H1 (cell line): ENCODE measurements around the gene ZNF536. TPM values are rescaled to one million over a fixed set of nuclear protein-coding genes. Genes with fewer than 3 reads are reported as not detected.

Experiments
- CTCF ChIA-PET: fragments of 300-600 bp; sonication (Branson Sonifier 250); formaldehyde crosslinking; loops from one replicate; lab custom pipeline; 2021; ENCODE audit not compliant: partially characterized antibody; lab: Charles Lee
- POLR2A ChIA-PET: fragments of 300-600 bp; sonication (Branson Sonifier 250); formaldehyde crosslinking; loops from one replicate; lab custom pipeline; 2021; ENCODE audit warnings: inconsistent platforms; ENCODE audit not compliant: partially characterized antibody; lab: Charles Lee
- DNase-seq, 2 experiments: peaks; one replicate each; pipeline versions ENCODE4 v3.0.0 to v3.0.0-alpha.2; 2010 to 2022; ENCODE audit warnings: low spot score in 2 of 2, low read depth in 1 of 2, mixed read lengths in 1 of 2
- FAIRE-seq: peaks from 2 replicates; lab custom pipeline; 2011; peaks lifted over from hg19 to GRCh38; lab: Jason Lieb, UNC
- H2AFZ ChIP-seq: 2 replicates; pipeline ENCODE4 v1.8.1; 2012; ENCODE audit warnings: low read length, inconsistent platforms
- H2AK5ac ChIP-seq: 2 replicates; pipeline ENCODE4 v1.6.1; 2013; ENCODE audit warnings: low read depth, low read length
- H2BK120ac ChIP-seq: replicated peaks from 2 replicates; pipeline ENCODE3; 2013; ENCODE audit warnings: low read depth, low read length, inconsistent platforms
- H2BK12ac ChIP-seq: 2 replicates; pipeline ENCODE4 v1.6.1; 2013; ENCODE audit warnings: low read depth, low read length
- H2BK15ac ChIP-seq: 2 replicates; pipeline ENCODE4 v1.6.1; 2013; ENCODE audit warnings: low read length
- H2BK20ac ChIP-seq: 2 replicates; pipeline ENCODE4 v1.6.1; 2013; ENCODE audit warnings: low read length
- H2BK5ac ChIP-seq: 2 replicates; pipeline ENCODE4 v1.6.1; 2013; ENCODE audit warnings: low read depth, low read length
- H3K14ac ChIP-seq: 2 replicates; pipeline ENCODE4 v1.6.1; 2013; ENCODE audit warnings: inconsistent platforms; ENCODE audit not compliant: insufficient read length
- H3K18ac ChIP-seq: 2 replicates; pipeline ENCODE4 v1.6.1; 2013; ENCODE audit warnings: low read length; ENCODE audit errors: extremely low read depth
- H3K23ac ChIP-seq: 2 replicates; pipeline ENCODE4 v1.6.1; 2013; ENCODE audit warnings: inconsistent platforms; ENCODE audit not compliant: insufficient read length
- H3K23me2 ChIP-seq: 2 replicates; pipeline ENCODE4 v1.6.1; 2013; ENCODE audit warnings: low read depth, low read length
- H3K27ac ChIP-seq: 2 replicates; pipeline ENCODE4 v1.6.1; 2011; ENCODE audit warnings: low read depth, low read length, inconsistent platforms
- H3K27me3 ChIP-seq, 4 experiments: replicated peaks in 1 of 4; 1 replicate in 1 of 4; 2 replicates in 3 of 4; pipeline versions ENCODE4 v1.6.1 to v1.8.1; 2011 to 2013; ENCODE audit warnings: low read length in 3 of 4, mild to moderate bottlenecking in 3 of 4, inconsistent platforms in 2 of 4, mixed read lengths in 2 of 4, moderate library complexity in 1 of 4; ENCODE audit not compliant: control insufficient read depth in 3 of 4, insufficient read depth in 3 of 4; ENCODE audit errors: extremely low read depth in 1 of 4
- H3K36me3 ChIP-seq, 4 experiments: 2 replicates each; pipeline versions ENCODE4 v1.6.1 to v1.8.1; 2011 to 2013; ENCODE audit warnings: mild to moderate bottlenecking in 4 of 4, low read length in 3 of 4, moderate library complexity in 2 of 4, control low read depth in 1 of 4, inconsistent platforms in 1 of 4; ENCODE audit not compliant: insufficient read depth in 4 of 4, control insufficient read depth in 2 of 4
- H3K4ac ChIP-seq: replicated peaks from 2 replicates; pipeline ENCODE3; 2013; ENCODE audit warnings: low read length, low read depth, mixed read lengths, inconsistent platforms; ENCODE audit not compliant: insufficient read length
- H3K4me1 ChIP-seq, 4 experiments: replicated peaks in 1 of 4; 1 replicate in 1 of 4; 2 replicates in 3 of 4; pipeline versions ENCODE4 v1.6.1 to v1.8.1; 2011 to 2013; ENCODE audit warnings: low read length in 3 of 4, inconsistent platforms in 2 of 4, mixed read lengths in 1 of 4; ENCODE audit not compliant: insufficient read depth in 4 of 4, control insufficient read depth in 3 of 4
- H3K4me2 ChIP-seq, 2 experiments: 2 replicates each; pipeline versions ENCODE4 v1.6.1 to v1.8.1; 2011 to 2013; ENCODE audit warnings: low read depth in 2 of 2, low read length in 2 of 2, control low read depth in 1 of 2, inconsistent platforms in 1 of 2, mild to moderate bottlenecking in 1 of 2; ENCODE audit not compliant: insufficient read depth in 1 of 2
- H3K4me3 ChIP-seq, 4 experiments: fragments of 200-600, 300-600 bp in 1 of 4; sonication (generic), shearing (Covaris generic), sonication (Bioruptor Twin) in 1 of 4; 2 replicates each; pipeline versions ENCODE4 v1.5.1 to v1.8.1; 2011 to 2016; ENCODE audit warnings: low read length in 4 of 4, low read depth in 3 of 4, control low read depth in 2 of 4, inconsistent platforms in 2 of 4, mild to moderate bottlenecking in 2 of 4, mixed read lengths in 1 of 4, moderate library complexity in 1 of 4; ENCODE audit not compliant: insufficient read depth in 2 of 4; ENCODE audit errors: extremely low read depth in 1 of 4
- H3K56ac ChIP-seq: replicated peaks from 2 replicates; pipeline ENCODE3; 2013; ENCODE audit warnings: low read depth, mild to moderate bottlenecking, mixed read lengths, low read length, inconsistent platforms; ENCODE audit not compliant: insufficient read length
- H3K79me1 ChIP-seq: 2 replicates; pipeline ENCODE4 v1.6.1; 2013; ENCODE audit warnings: low read depth, low read length, control low read depth
- H3K79me2 ChIP-seq, 2 experiments: 2 replicates each; pipeline versions ENCODE4 v1.6.1 to v1.8.1; 2012 to 2013; ENCODE audit warnings: low read length in 2 of 2, mild to moderate bottlenecking in 2 of 2, inconsistent platforms in 1 of 2; ENCODE audit not compliant: insufficient read depth in 2 of 2, control insufficient read depth in 1 of 2
- H3K9ac ChIP-seq, 4 experiments: replicated peaks in 1 of 4; 1 replicate in 1 of 4; 2 replicates in 3 of 4; pipeline versions ENCODE4 v1.6.1 to v1.8.1; 2011 to 2013; ENCODE audit warnings: low read depth in 3 of 4, low read length in 3 of 4, control low read depth in 2 of 4, mild to moderate bottlenecking in 2 of 4, moderate library complexity in 2 of 4, inconsistent platforms in 1 of 4; ENCODE audit errors: extremely low read depth in 1 of 4
- H3K9me3 ChIP-seq, 2 experiments: 2 replicates each; pipeline versions ENCODE4 v1.6.1 to v1.8.1; 2012 to 2013; ENCODE audit warnings: mild to moderate bottlenecking in 2 of 2, moderate library complexity in 2 of 2, control low read depth in 1 of 2, inconsistent platforms in 1 of 2, low read depth in 1 of 2, low read length in 1 of 2, mixed read lengths in 1 of 2; ENCODE audit not compliant: insufficient read depth in 2 of 2
- H4K20me1 ChIP-seq, 2 experiments: replicated peaks in 1 of 2; 2 replicates each; pipeline versions ENCODE3 to v1.8.1; 2011 to 2013; ENCODE audit warnings: inconsistent platforms in 2 of 2, low read length in 2 of 2, mild to moderate bottlenecking in 1 of 2; ENCODE audit not compliant: insufficient read depth in 2 of 2, control insufficient read depth in 1 of 2
- H4K5ac ChIP-seq: 2 replicates; pipeline ENCODE4 v1.6.1; 2013; ENCODE audit warnings: low read length, low read depth, mixed read lengths, inconsistent platforms; ENCODE audit not compliant: insufficient read length
- H4K8ac ChIP-seq: 2 replicates; pipeline ENCODE4 v1.8.0; 2013; ENCODE audit warnings: mild to moderate bottlenecking, moderate library complexity, low read length, inconsistent platforms; ENCODE audit not compliant: insufficient read depth; ENCODE audit errors: extremely low read depth
- H4K91ac ChIP-seq: replicated peaks from 2 replicates; pipeline ENCODE3; 2013; ENCODE audit warnings: low read length, mixed read lengths, inconsistent platforms; ENCODE audit not compliant: insufficient read length
- ASH2L ChIP-seq: fragments of 200-600, 300-600 bp; sonication (generic); IDR thresholded peaks from one replicate; pipeline ENCODE4 v1.7.1; 2017; ENCODE audit warnings: low read length
- EZH2 ChIP-seq: fragments of 200-600 bp; sonication (generic); IDR thresholded peaks from 2 replicates; pipeline ENCODE4 v1.7.1; 2012; ENCODE audit warnings: low read depth, mild to moderate bottlenecking, moderate library complexity, low read length, inconsistent platforms; ENCODE audit not compliant: severe bottlenecking
- KDM5A ChIP-seq: fragments of 200-600 bp; IDR thresholded peaks from 2 replicates; pipeline ENCODE4 v1.7.1; 2012; ENCODE audit warnings: mild to moderate bottlenecking, low read length, inconsistent platforms, mixed read lengths
- POLR2AphosphoS5 ChIP-seq: IDR thresholded peaks from 2 replicates; pipeline ENCODE4 v1.6.1; 2011; ENCODE audit warnings: low read depth, low read length
- POU5F1 ChIP-seq: IDR thresholded peaks from 2 replicates; pipeline ENCODE4 v1.6.1; 2011; ENCODE audit warnings: low read depth, mild to moderate bottlenecking, low read length, moderate library complexity
- RAD21 ChIP-seq, 2 experiments: IDR thresholded peaks in 1 of 2; conservative IDR thresholded peaks in 1 of 2; 2 replicates each; pipeline ENCODE4 v1.6.1; 2011; ENCODE audit warnings: low read depth in 2 of 2, low read length in 2 of 2, improper control_type of control experiment in 1 of 2, inconsistent platforms in 1 of 2, mild to moderate bottlenecking in 1 of 2, moderate library complexity in 1 of 2
- RNF2 ChIP-seq: fragments of 200-900, 300-1000 bp; sonication (generic); IDR thresholded peaks from 2 replicates; pipeline ENCODE4 v1.7.1; 2016; ENCODE audit warnings: borderline replicate concordance, low read depth, mild to moderate bottlenecking, antibody characterized with exemption, low read length; ENCODE audit not compliant: poor library complexity, severe bottlenecking; ENCODE audit errors: missing control alignments
- SAP30 ChIP-seq: fragments of 300-600 bp; sonication (generic); IDR thresholded peaks from 2 replicates; pipeline ENCODE4 v1.7.1; 2012; ENCODE audit warnings: low read length, moderate library complexity, mild to moderate bottlenecking, inconsistent platforms; ENCODE audit not compliant: insufficient read depth, insufficient replicate concordance
- SIX5 ChIP-seq: IDR thresholded peaks from 2 replicates; pipeline ENCODE4 v1.6.1; 2011; ENCODE audit warnings: mild to moderate bottlenecking, low read depth, low read length
- SP1 ChIP-seq: IDR thresholded peaks from 2 replicates; pipeline ENCODE4 v1.6.1; 2011; ENCODE audit warnings: low read depth, low read length
- SUZ12 ChIP-seq: fragments of 200-600 bp; sonication (generic); IDR thresholded peaks from 2 replicates; pipeline ENCODE4 v1.6.1; 2012; ENCODE audit warnings: mild to moderate bottlenecking, inconsistent platforms, low read length, moderate library complexity, mixed read lengths
- TCF12 ChIP-seq: IDR thresholded peaks from 2 replicates; pipeline ENCODE4 v1.6.1; 2011; ENCODE audit warnings: low read depth, mild to moderate bottlenecking, low read length
- WGBS, 2 experiments: shearing (Covaris generic) in 1 of 2; methylation state at CpG; one replicate each; pipeline versions ENCODE4 v1.1.6 to v1.1.7; 2013 to 2015; ENCODE audit warnings: low lambda C conversion rate in 2 of 2, mixed read lengths in 2 of 2, inconsistent platforms in 1 of 2, low coverage in 1 of 2, missing lambda C conversion rate in 1 of 2; ENCODE audit not compliant: insufficient replicate concordance in 2 of 2, insufficient coverage in 1 of 2, insufficient read length in 1 of 2; ENCODE audit errors: extremely low coverage in 1 of 2, missing lambda C conversion rate in 1 of 2; 5-methylcytosine and 5-hydroxymethylcytosine counted together
- polyA plus RNA-seq, 7 experiments: library from polyadenylated mRNA; depleted of rRNA in 3 of 7; stranded (reverse) in 5 of 7; unstranded in 2 of 7; fragments of >200 nt in 5 of 7; fragments of 200-250 nt in 2 of 7; gene quantifications; 1 replicate in 5 of 7; 2 replicates in 1 of 7; 4 replicates in 1 of 7; pipeline versions ENCODE4 v1.2.1 to v1.2.3, GENCODE V29; 2011 to 2013; ENCODE audit warnings: missing spikeins in 2 of 7, mixed read lengths in 2 of 7
- total RNA-seq: library from RNA; stranded (reverse); fragmentation: NEBNext Ultra II Directional; extraction: Animal tissue kit (Norgen Biotek cat#: 25700); gene quantifications from 2 replicates; pipeline ENCODE4 v1.2.1, GENCODE V29; 2021

The ZNF536 gene
- total and polyA plus RNA-seq, 2 of the 8 experiments (the other 6 are each of a cell fraction or from before 2014, with no cell fraction given) = 0.09 to 0.11 TPM

DNA sequence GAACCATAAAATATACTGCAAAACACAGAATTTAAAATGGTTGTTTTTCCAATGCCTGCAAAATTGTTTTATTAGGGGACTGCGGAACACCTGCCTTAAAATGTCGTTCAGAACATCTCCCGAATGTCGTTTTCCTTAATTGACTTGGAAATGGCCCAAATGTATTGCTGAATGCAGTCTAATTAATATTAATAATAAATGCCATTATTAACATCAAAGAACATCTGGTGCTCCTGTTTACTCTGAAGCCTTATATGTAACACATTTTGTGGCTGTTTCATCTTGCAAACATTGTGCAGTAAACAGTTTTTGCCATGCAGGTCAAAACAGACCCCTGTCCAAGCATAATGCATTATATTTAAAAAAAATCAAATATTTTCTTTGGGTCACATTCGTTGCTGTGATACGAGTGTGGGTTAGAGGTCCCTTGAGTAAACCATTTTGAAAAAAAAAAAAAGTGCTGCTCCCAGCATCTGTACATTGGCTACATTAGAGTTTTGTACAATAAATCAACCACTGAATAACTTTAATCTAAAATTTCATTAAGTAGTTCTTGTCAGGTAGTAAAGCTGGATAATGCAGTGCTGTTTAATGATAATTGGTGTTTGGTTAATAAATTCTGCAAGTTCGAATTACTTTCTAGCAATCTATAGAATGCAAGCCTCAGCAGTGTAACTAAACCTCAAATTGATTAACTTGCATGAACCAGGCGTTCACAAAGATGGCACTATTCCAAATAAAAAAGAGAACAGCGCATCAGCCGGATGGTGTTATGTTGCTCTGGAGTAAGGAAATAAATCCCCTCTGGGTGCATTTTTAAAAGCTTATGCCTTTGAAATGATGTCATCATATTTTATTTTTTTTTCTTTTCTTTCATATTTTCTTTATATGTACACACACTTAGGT is 140.2 kb downstream of the ZNF536 start:
- Histone ChIP-seq H2BK5ac (no peak overlapping the region), H3K23ac (no peak overlapping the region), H3K4me2 (no peak overlapping the region), H3K27me3 (no peaks in the 10 kb centered on the region), H3K4me3 (no peak overlapping the region), H2AFZ (no peak overlapping the region), H3K18ac (no peak overlapping the region), H3K56ac (no peak overlapping the region), H3K4ac (no peak overlapping the region), H2BK15ac (no peak overlapping the region), H2BK12ac (no peak overlapping the region), H4K5ac (no peak overlapping the region), H3K4me1 (no peaks in the 10 kb centered on the region), H3K14ac (no peak overlapping the region), H3K9ac (no peak overlapping the region), H3K23me2 (no peaks in the 10 kb centered on the region), H3K79me2 (no peaks in the 10 kb centered on the region), H3K36me3 (no peaks in the 10 kb centered on the region), H4K8ac (no peak overlapping the region), H2BK20ac (no peak overlapping the region), H3K27ac (no peak overlapping the region), H3K9me3 (no peaks in the 10 kb centered on the region), H2BK120ac (no peak overlapping the region), H4K91ac (no peak overlapping the region), H3K79me1 (no peaks in the 10 kb centered on the region), H4K20me1 (no peaks in the 10 kb centered on the region), H2AK5ac (no peak overlapping the region)
- POLR2A ChIA-PET = no interaction called here
- 88% methylated on average over 10 of the region's 10 CpGs; no CpG with 5 or more reads in 1 of the 2 experiments for WGBS, 2 experiments
- CTCF ChIA-PET = interaction anchor here (0.6 to 1.8 kb wide), 3 partner anchors 8 to 134 kb away, joined by 3 to 4 read pairs (median 3); no protein-coding TSS in a partner anchor
- FAIRE-seq (no peak), DNase-seq (no peak)
- TF ChIP-seq POLR2AphosphoS5 (no peak), RAD21 (IDR thresholded peaks at IDR 0.05 in 1 of 2, conservative IDR thresholded peaks at IDR 0.05 in 1 of 2; ENCODE audit: low read depth in 2 of 2, low read length in 2 of 2) (no peak), SIX5 (no peak), TCF12 (no peak), RNF2 (no peak), EZH2 (no peak), SUZ12 (no peak), KDM5A (no peak), SP1 (no peak), POU5F1 (no peak), ASH2L (no peak), SAP30 (no peak)
